Epidermal melanocyte (primary cell): Measurements from ENCODE around the gene GDI2.
"Not testable (repeated sequence)": the region's sequence is repeated elsewhere in the genome, so short reads cannot be mapped to it uniquely, and the experiment has no call there.

ENCODE experiments used
- DNase-seq: peaks from one replicate; pipeline ENCODE4 v3.0.0; 2011; ENCODE audit warnings: low spot score; ENCODE audit not compliant: insufficient read length

GDI2 gene

DNA sequence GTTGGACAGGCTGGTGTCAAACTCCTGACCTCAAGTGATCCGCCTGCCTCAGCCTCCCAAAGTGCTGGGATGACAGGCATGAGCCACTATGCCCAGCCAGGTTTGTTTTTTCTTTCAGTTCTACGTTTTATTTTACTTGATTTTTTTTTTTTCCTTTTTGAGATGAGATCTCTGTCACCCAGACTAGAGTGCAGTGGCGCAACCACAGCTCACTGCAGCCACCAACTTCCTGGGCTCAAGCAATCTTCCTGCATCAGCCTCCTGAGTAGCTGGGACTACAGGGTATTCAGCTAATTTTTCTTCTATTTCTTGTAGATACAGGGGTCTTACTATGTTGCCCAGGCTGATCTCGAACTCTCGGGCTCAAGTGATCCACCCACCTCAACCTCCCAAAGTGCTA, 24.3 kb downstream of the GDI2 start:
- no peak for DNase-seq

DNA sequence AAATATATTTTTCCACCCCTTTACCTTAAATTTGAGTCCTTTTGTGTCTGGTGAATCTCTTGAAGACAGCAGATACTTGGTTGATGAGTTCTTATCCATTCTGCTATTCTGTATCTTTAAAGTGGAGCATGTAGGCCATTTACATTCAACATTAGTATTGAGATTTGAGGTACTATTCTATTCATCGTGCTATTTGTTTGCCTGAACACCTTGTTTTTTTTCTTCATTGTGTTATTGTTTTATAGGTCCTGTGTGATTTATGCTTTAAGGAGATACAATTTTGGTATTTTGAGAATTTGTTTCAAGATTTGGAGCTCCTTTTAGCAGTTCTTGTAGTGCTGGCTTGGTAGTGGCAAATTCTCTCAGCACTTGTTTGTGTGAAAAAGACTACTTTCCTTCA, 29.9 kb downstream of the GDI2 start:
- no peak for DNase-seq

DNA sequence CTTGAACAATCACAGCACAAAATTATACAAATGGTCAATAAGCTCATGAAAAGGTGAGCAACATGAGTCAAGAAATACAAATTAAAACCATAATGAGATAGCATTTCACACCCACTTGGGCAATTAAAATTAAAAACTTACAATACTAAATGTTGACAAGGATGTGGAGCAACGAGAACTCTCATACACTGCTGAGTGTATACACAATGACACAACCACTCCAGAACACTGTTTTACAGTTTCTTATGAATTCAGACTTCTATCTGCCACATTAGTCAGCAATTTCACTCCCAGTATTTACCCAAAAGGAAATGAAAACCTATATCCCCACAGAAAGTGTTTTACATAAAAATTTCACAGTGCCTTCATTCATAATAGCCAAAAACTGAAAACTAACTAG, 31.1 kb downstream of the GDI2 start:
- no peak for DNase-seq

DNA sequence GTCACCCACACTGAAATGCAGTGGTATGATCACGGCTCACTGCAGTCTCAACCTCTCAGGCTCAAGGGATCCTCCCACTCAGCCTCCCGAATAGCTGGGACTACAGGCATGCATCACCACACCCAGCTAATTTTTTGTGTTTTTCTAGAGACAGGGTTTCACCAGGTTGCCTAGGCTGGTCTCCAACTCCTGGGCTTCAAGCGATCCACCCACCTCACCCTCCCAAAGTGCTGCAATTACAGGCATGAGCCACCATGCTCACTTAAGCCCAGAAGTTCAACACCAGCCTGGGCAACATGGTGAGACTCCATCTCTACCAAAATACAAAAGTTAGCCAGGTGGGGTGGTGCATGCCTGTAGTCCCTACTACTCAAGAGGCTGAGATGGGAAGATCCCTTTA, 33.5 kb downstream of the GDI2 start:
- no peak for DNase-seq

DNA sequence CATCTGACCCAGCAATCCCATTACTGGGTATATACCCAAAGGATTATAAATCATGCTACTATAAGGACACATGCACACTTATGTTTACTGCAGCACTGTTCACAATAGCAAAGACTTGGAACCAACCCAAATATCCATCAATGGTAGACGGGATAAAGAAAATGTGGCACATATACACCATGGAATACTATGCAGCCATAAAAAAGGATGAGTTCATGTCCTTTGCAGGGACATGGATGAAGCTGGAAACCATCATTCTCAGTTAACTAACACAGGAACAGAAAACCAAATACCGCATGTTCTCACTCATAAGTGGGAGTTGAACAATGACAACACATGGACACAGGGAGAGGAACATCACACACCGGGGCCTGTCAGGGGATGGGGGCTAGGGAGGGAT, 35.5 kb downstream of the GDI2 start:
- not testable (repeated sequence) for DNase-seq

DNA sequence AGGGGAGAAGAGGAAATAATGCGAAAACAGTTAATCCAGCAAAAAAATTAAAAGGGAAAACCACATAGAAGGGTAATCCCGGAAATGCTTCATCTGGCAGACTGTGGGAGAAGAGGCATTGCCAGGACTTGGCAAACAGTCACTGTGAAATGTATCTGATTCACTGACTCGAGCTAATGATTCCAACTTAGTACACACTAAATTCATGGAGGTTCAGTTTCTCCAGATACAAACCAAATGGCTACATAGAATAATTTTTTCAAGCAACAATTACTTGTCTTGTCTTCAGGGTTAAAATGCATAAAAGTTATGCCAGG, 36.4 kb downstream of the GDI2 start:
- no peak for DNase-seq

DNA sequence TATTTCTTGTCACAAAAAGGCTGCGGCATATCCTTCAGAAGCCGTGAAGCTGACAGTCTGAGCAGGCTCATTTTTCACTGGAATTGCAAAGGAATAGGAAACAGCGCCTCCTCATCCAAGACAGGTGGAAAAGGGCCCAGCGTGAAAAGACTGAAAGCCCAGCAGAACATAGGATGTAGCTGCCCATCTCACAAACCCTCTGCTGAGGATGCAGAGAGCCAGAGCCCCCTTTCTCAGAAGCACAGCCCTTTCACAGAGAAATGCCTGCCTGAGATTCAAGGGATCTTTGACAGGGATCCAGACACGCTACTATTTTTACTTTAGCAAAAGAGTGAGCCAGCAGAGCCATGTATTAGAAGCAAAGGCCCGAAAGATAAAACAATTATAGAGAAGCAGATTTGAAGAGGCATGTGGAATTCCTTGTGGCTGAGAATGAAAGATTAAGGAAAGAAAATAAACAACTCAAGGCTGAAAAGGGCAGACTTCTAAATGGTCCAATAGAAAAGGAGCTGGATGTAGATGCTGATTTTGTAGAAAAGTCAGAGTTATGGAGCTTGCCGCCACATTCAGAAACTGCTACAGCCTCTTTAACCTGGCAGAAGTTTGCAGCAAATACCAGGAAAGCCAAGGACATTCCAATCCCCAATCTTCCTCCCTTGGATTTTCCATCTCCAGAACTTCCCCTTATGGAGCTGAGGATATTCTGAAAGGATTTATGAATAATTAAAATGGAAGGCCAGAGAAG, 36.9 kb downstream of the GDI2 start:
- DNase-seq, result no peak

DNA sequence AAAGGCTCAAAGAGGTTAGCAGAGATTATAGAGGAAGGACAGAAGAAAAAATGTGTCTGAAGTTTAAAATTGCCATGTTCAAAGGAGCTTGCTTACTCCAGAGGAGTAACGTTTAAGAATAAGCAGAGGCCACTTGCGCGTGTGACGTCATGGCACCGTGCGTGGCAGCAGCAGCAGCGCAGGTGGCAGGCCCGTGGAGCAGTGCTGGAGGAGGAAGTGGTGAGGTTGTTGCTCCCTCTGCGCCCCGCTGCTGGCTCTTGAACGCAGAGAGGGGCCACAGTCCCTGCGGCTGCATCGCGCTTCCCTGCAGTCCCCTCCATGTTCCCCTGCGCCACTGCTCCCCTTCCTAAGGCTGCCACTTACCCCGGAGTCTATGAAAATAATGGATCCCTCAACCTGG, 37.5 kb downstream of the GDI2 start:
- DNase-seq, result no peak

DNA sequence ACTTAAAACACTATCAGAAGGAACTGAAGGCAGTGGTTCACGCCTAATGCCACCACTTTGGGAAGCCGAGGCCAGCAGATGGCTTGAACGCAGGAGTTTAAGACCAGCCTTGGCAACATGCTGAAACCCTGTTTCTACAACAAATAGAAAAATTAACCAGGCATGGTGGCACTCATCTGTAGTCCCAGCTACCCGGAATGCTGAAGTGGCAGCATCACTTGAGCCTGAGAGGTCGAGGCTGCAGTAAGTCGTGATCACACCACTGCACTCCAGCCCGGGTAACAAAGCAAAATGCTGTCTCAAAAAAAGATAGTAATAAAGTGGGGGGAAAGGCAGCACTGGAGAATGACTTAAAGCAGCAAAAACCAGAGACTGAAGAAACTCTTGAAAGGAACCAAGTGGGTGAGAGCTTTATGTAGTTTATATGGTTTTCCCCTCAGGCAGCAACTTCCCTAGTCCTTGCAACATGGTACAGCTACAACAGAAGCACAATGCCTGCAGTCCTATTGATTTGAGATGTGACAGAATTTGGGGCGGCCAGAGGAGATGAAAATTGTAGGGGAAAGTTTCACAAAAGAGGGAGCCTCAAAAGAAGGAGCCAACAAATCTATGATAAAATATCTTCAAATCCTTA, 38.1 kb downstream of the GDI2 start:
- DNase-seq, result no peak

DNA sequence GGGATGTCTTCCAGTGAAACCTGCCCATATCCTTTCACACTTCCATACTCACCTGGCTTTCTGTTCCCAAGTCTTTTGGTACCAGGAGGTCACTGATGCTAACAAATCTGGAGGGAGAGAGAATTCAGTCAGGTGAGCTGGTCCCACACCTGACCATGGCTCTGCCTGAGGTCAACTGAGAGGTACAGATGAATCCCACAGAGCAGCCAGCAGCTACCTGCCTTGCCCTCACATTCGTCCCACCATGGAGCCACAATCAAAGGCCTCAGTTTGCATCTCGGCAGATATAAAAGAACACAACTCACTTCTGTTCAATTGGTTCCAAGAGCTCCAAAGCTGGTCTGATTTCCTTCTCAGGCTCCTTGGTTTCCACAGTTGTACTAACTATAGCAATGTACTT, 47.0 kb downstream of the GDI2 start:
- no peak for DNase-seq

DNA sequence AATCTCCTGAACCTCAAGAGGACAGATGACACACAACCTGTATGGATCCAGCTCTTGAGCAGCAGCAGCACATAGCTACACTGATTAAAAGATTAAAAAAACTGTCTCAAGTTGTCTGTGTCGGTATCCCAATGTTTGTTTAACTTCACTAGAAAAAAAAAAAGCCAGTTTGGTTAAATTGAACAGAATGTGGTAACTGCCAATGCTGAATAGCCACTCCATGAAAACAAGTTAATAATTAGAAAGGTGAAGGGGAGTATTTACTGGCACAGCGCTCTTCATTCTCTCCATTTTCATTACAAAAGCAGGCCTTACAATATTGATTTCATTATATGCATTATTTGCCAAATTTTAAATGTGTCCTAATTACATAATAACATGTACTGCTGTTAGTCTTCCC, 47.6 kb downstream of the GDI2 start:
- DNase-seq, result no peak

DNA sequence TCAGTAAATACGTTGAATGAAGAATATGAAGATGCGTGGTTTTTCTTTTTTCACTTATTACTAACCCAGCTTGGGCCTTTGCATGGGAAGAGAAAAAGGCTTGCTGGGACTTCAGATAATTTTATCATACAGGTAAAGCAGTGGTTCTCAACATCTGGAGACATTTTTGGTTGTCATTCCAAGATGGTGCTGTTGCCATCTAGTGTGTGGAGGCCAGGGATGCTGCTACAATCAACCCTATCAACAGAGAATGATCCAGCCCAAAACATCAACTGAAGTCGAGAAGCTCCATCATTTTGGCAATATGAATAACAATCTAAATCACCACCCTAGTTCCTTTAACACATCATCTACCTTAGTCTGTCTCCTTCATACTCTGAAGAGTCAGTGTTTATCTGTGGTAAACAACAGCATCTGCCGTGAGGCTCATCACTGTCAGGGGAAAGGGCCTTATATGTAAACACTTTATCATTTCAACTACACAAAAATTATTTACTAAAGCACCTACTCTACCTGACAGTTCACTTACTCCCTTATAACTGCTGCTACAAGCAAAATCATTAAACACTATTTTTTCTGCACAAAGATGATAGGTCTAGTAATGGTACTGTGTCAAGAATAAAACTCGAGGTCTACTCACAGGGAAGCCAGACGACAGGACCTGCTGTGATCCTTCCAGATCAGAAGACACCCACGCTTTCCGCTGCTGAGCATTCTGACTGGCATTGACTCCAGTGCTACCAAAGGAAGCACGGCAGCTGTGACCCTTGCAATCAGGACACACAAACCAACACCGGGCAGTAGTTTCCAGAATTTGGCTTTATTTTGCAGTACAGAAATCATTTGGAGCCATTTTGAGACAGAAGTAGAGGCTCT, 48.6 kb downstream of the GDI2 start:
- DNase-seq, result no peak

DNA sequence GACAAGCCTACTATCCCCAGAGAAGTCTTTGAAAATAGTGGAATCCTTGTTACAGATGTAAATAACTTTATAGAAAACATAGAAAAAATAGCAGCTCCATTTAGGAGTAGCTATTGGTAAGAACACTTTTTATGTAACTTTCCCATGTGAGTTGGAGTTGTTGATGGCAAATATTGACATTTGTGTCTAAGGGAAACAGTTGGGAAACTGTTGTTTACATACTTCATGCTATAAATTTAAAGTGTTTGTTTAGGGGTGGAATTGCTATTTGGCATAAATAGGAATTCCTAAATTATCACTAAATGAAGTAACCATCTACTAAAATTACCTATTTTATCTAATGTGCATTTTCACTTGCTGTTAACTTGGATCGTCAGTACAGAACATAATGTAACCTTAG, 50.7 kb downstream of the GDI2 start:
- DNase-seq, result no peak

DNA sequence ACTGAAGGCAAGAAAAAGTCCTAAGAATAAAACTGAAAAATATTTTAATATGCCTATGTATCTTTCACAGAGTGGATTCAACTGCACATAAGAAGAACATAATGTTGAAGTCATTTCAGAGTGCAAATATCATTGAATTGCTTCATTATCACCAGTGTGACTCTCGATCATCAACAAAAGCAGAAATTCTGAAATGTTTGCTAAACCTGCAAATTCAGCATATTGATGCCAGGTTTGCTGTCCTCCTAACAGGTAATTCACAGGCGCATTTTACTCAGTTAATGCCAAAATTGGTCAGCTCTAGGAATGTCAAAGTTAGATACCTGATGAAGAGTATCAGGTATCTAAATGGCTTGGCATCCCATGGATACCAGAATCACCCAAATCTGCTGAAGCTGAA, 52.0 kb downstream of the GDI2 start:
- no peak for DNase-seq

DNA sequence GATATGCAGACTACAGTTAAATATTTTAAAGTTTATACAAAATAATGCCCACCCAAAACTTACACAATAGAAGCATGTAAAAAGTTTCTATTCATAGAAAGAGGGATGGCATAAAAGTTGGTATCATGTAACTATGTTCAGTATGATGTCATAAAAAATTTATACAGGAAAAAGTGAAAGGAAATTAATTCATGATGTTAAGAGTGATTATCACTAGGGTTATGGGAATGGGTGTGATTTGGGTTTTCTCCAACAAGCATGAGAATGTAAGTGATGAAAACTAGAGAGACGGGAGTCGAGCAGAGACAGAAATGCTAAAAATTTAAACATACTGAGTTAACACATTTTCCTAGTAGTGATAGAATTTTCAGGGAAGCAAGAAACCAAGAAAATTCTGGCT, 52.7 kb downstream of the GDI2 start:
- no peak for DNase-seq

DNA sequence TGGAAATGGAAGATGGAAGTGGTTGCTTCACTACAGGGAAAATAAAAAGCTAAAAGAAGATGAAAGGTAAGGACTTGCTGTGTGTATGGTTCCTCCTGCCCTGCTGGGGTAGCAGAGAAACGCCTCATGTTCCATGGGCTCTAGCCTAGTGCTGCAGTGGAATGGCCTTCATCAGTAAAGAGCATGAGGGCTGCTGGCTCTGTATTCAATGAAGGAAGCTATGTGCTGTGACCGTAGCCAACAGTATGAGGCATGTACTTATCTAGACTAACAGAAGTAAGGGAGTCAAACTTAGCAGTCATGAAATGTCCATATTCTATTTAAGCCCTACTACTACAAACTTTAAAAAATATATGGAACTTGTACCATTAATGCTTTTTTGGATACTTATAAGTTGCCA, 54.3 kb downstream of the GDI2 start:
- no peak for DNase-seq

DNA sequence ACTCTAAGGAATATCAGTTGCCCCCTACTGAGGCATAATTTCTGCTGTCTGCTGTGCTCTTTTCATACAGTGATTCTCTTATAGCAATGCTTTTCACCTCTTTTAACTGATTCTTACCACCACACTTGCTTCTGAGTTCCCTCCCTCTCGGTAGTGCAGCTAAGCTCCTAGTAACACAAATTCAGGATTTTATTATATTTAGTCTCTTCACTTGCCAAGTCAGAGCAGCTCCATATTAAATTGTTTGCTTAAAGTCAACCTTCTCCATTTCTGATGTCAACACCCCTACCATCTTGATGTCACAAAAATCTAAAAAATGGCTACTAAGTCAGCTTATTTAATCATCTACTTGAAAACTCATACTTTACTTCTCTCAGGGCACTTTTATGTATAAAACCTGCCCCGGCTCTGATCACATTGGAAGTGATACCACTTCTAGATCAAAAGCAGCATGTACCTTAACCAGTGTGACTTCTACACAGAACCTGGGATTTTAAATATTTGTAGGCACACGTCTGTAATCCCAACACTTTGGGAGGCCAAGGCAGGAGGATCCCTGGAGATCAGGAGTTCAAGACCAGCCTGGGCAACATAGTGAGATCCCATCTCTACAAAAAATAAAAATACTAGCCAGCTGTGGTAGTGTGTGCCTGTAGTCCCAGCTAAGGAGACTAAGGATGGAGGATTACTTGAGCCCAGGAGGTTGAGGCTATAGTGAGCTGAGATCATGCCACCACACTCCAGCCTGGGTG, 55.3 kb downstream of the GDI2 start:
- no peak for DNase-seq

DNA sequence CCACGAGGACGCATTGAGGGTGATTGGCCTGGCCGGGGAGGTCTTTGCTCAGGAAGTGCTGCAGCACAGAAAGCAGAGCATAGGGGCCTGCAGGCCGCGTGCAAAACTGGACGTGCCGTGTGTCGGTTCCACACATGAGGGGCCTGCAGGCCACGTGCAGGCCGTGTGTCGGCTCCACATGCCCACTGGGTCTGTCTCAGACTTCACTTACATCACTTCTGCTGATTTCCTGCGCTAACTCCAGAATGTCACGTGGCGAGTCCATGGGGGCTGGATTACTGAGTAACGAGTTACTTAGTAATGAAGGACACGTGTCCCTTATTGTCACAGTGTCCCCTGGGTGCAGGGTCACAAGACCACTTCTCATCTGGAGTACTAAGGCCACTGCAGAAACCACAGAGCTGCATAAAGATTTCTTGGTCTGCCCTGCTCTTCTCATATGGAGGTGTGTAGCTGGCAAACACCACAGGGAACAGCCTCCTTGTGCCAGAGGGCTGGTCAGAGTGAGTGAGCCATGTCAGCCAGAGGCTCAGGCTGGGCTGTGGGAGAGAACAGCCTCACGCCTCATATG, 60.8 kb downstream of the GDI2 start:
- no peak for DNase-seq

DNA sequence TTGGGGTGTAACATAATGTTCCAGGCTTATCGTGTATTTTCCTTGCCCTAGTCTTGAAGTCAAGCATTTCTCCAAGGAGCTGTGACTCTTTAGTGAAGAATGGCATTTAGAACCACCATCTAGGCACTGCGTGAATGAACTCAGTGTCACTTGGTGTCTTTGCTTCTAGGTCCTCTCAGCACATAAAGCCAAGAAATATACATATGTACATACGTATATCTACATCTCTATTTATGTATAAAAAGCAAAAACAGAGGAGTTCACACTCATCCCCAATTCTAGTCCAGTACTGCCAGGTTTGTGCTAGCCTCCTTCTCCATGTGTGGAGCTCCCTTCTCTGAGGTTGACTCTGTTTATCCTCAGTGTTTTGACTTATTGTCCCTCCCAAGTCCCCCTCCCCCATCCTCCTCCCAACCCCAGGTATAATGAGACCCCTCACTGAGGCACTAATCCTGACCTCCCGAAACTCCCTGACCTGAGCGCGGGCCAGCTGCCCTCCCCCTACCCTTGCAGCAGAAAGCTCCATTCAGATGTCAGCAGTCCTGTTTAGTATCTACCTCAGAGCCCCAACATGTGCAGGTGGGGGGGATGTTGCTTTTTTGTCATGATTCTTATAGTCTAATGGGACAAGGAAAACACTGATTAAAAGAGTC, 61.5 kb downstream of the GDI2 start:
- no peak for DNase-seq

DNA sequence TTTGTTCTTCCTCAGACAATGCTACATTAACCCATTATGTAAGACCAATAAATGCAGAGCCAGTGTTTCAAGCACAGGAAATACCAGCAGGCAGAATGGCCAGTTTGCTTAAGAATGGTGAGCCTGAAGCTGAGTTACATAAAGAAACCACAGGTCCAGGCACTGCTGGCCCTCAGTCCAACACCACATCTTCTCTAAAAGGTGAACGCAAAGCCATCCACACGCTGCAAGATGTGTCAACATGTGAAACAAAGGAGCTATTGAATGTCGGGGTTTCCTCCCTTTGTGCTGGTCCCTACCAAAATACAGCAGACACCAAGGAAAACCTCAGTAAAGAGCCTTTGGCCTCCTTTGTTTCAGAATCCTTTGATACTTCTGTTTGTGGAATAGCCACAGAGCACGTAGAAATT, 64.8 kb downstream of the GDI2 start:
- DNase-seq, result no peak

DNA sequence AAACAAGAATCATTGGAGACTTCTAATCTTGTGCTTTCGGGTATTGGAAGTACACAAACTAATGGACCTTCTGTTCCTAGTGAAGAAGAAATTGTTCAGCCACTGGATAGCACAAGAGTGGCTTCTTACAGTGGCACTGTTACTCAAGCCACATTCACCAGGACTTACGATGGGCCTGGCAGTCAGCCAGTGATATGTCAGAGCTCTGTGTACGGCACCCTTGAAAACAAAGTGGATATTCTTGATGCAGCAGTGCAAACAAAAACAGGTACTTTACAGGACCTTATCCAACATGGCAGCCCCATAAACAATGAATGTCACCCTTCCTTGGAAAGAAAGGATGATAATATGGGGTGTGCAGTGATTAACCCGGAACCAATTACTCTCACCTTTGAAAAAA, 67.0 kb downstream of the GDI2 start:
- DNase-seq, result no peak
